GM21786 (cell line): Measurements from ENCODE around the gene GIMAP6.
"Not testable (repeated sequence)": the region's sequence is repeated elsewhere in the genome, so short reads cannot be mapped to it uniquely, and the experiment has no call there.

Experiments used
- ATAC-seq: cut with Tn5 transposase; IDR thresholded peaks from one replicate; pipeline ENCODE4 v1.9.1; 2021; ENCODE audit not compliant: unreplicated experiment

GIMAP6 gene

GRCh38 chr7:150645259-150646020 is 13.3 kb upstream of the GIMAP6 start:
- ATAC-seq, result no peak

- ATAC-seq, result no peak
Measured at GRCh38 chr7:150642926-150643325, 10.7 kb upstream of the GIMAP6 start.

- ATAC-seq, result no peak
Measured at GRCh38 chr7:150641854-150642253, 9.7 kb upstream of the GIMAP6 start.

GRCh38 chr7:150633926-150634325 is 1.7 kb upstream of the GIMAP6 start:
- no peak for ATAC-seq

- ATAC-seq, result no peak
Measured at GRCh38 chr7:150631084-150631826, 930 bp downstream of the GIMAP6 start.

- no peak for ATAC-seq
Measured at GRCh38 chr7:150629347-150629746, 2.8 kb downstream of the GIMAP6 start.

GRCh38 chr7:150627959-150628358 is 4.2 kb downstream of the GIMAP6 start:
- ATAC-seq, result no peak

- ATAC-seq, result no peak
Measured at GRCh38 chr7:150626696-150627095, 5.5 kb downstream of the GIMAP6 start.

GRCh38 chr7:150621376-150621775 is 10.8 kb downstream of the GIMAP6 start:
- peak; percentile 41 for ATAC-seq

GRCh38 chr7:150620617-150621371 is 11.4 kb downstream of the GIMAP6 start:
- ATAC-seq, result peak; percentile 52

- no peak for ATAC-seq
Measured at GRCh38 chr7:150620061-150620460, 12.1 kb downstream of the GIMAP6 start.

GRCh38 chr7:150615221-150615755 is 16.9 kb downstream of the GIMAP6 start:
- ATAC-seq, result not testable (repeated sequence)

GRCh38 chr7:150614426-150614825 is 17.8 kb downstream of the GIMAP6 start:
- not testable (repeated sequence) for ATAC-seq

- ATAC-seq, result no peak
Measured at GRCh38 chr7:150613880-150614279, 18.3 kb downstream of the GIMAP6 start.

GRCh38 chr7:150612925-150613324 is 19.3 kb downstream of the GIMAP6 start:
- ATAC-seq, result no peak

GRCh38 chr7:150610233-150610632 is 22.0 kb downstream of the GIMAP6 start:
- no peak for ATAC-seq

GRCh38 chr7:150603600-150603999 is 28.6 kb downstream of the GIMAP6 start:
- not testable (repeated sequence) for ATAC-seq

- no peak for ATAC-seq
Measured at GRCh38 chr7:150595361-150595760, 36.8 kb downstream of the GIMAP6 start.

- ATAC-seq, result no peak
Measured at GRCh38 chr7:150594805-150595204, 37.4 kb downstream of the GIMAP6 start.

- ATAC-seq, result no peak
Measured at GRCh38 chr7:150587551-150587950, 44.6 kb downstream of the GIMAP6 start.

GRCh38 chr7:150586785-150587152 is 45.4 kb downstream of the GIMAP6 start:
- no peak for ATAC-seq
